Measurements from ENCODE around the gene LPXN.

- TF ChIP-seq CTCF (IDR thresholded peaks at IDR 0.05) (no peak), JUNB (IDR thresholded peaks at IDR 0.05) (no peak), CBX2 (IDR thresholded peaks at IDR 0.05; ENCODE audit: borderline replicate concordance, low read depth) (no peak), POLR2A (IDR thresholded peaks at IDR 0.05; ENCODE audit: low read length) (no peak), RNF2 (IDR thresholded peaks at IDR 0.05; ENCODE audit: borderline replicate concordance, low read depth) (no peak)
Observed at GRCh38 chr11:58490827-58491226, 84.8 kb downstream of the LPXN start.

Measured in A549 (cell line).